ENCODE results near the gene KIRREL1. TPM values are rescaled to one million over a fixed set of nuclear protein-coding genes. Genes with fewer than 3 reads are reported as not detected.
"Not testable (repeated sequence)": the region's sequence is repeated elsewhere in the genome, so short reads cannot be mapped to it uniquely, and the experiment has no call there.

The KIRREL1 gene
- total RNA-seq, 1 donor from 2014 or later: 10.9 TPM

GRCh38 chr1:158116311-158117167, 123.1 kb downstream of the KIRREL1 start:
- intact Hi-C loops (cut with DNase I): loop anchor here (10.0 kb wide), 1 partner anchor 122 kb away; the partner anchor contains the start of gene KIRREL1
- DNase-seq (ENCODE audit: low spot score): no peak

- DNase-seq (ENCODE audit: low spot score): no peak
- intact Hi-C loops (cut with DNase I): loop anchor here (10.0 kb wide), 1 partner anchor 123 kb away; the partner anchor contains the start of gene KIRREL1
Measured at GRCh38 chr1:158117854-158118704, 124.6 kb downstream of the KIRREL1 start.

- DNase-seq (ENCODE audit: low spot score): no peak
- intact Hi-C loops (cut with DNase I): loop anchor here (10.0 kb wide), 1 partner anchor 124 kb away; the partner anchor contains the start of gene KIRREL1
Measured at GRCh38 chr1:158118713-158119402, 125.4 kb downstream of the KIRREL1 start.

GRCh38 chr1:158119976-158120653, 126.7 kb downstream of the KIRREL1 start:
- no peak for DNase-seq (ENCODE audit: low spot score)
- intact Hi-C loops (cut with DNase I): loop anchor here (5.0 to 10.0 kb wide), 3 partner anchors 33 to 543 kb away; partner anchors contain the start of gene KIRREL1

GRCh38 chr1:158121604-158122254, 128.3 kb downstream of the KIRREL1 start:
- intact Hi-C loops (cut with DNase I): loop anchor here (5.0 kb wide), 2 partner anchors 34 to 544 kb away; no protein-coding TSS in a partner anchor

GRCh38 chr1:158122833-158123388, 129.5 kb downstream of the KIRREL1 start:
- DNase-seq (ENCODE audit: low spot score): no peak
- intact Hi-C loops (cut with DNase I): loop anchor here (5.0 kb wide), 2 partner anchors 36 to 546 kb away; no protein-coding TSS in a partner anchor

More at GRCh38 chr1:158121604-158122254, 128.3 kb downstream of the KIRREL1 start:
- no peak for DNase-seq (ENCODE audit: low spot score)

GRCh38 chr1:158124034-158124433, 130.6 kb downstream of the KIRREL1 start:
- intact Hi-C loops (cut with DNase I): loop anchor here (1.0 to 5.0 kb wide), 3 partner anchors 37 to 547 kb away; no protein-coding TSS in a partner anchor

GRCh38 chr1:158124999-158125398, 131.6 kb downstream of the KIRREL1 start:
- DNase-seq (ENCODE audit: low spot score): peak; percentile 85
- intact Hi-C loops (cut with DNase I): loop anchor here (1.0 to 5.0 kb wide), 3 partner anchors 38 to 548 kb away; no protein-coding TSS in a partner anchor

More at GRCh38 chr1:158124034-158124433, 130.6 kb downstream of the KIRREL1 start:
- DNase-seq (ENCODE audit: low spot score): no peak

GRCh38 chr1:158126425-158126824, 133.0 kb downstream of the KIRREL1 start:
- DNase-seq (ENCODE audit: low spot score): no peak
- intact Hi-C loops (cut with DNase I): no loop called here

- intact Hi-C loops (cut with DNase I): not testable (repeated sequence)
Measured at GRCh38 chr1:158128531-158128930, 135.1 kb downstream of the KIRREL1 start.

GRCh38 chr1:158131217-158131616, 137.8 kb downstream of the KIRREL1 start:
- intact Hi-C loops (cut with DNase I): no loop called here
- no peak for DNase-seq (ENCODE audit: low spot score)

More at GRCh38 chr1:158128531-158128930, 135.1 kb downstream of the KIRREL1 start:
- not testable (repeated sequence) for DNase-seq (ENCODE audit: low spot score)

GRCh38 chr1:158140764-158141192, 147.3 kb downstream of the KIRREL1 start:
- DNase-seq (ENCODE audit: low spot score): no peak
- intact Hi-C loops (cut with DNase I): no loop called here

- DNase-seq (ENCODE audit: low spot score): no peak
- intact Hi-C loops (cut with DNase I): loop anchor here (5.0 kb wide), 2 partner anchors 37 to 862 kb away; partner anchors contain the start of genes CD1D and IFI16
Measured at GRCh38 chr1:158145173-158145719, 151.8 kb downstream of the KIRREL1 start.

GRCh38 chr1:158146165-158146564, 152.7 kb downstream of the KIRREL1 start:
- intact Hi-C loops (cut with DNase I): loop anchor here (5.0 kb wide), 2 partner anchors 36 to 861 kb away; partner anchors contain the start of genes CD1D and IFI16
- DNase-seq (ENCODE audit: low spot score): no peak

GRCh38 chr1:158146739-158147138, 153.3 kb downstream of the KIRREL1 start:
- no peak for DNase-seq (ENCODE audit: low spot score)
- intact Hi-C loops (cut with DNase I): loop anchor here (5.0 kb wide), 2 partner anchors 36 to 861 kb away; partner anchors contain the start of genes CD1D and IFI16

- intact Hi-C loops (cut with DNase I): loop anchor here (5.0 kb wide), 2 partner anchors 35 to 860 kb away; partner anchors contain the start of genes CD1D and IFI16
- DNase-seq (ENCODE audit: low spot score): no peak
Measured at GRCh38 chr1:158147401-158147800, 154.0 kb downstream of the KIRREL1 start.

- no peak for DNase-seq (ENCODE audit: low spot score)
- intact Hi-C loops (cut with DNase I): loop anchor here (5.0 kb wide), 2 partner anchors 34 to 859 kb away; partner anchors contain the start of genes CD1D and IFI16
Measured at GRCh38 chr1:158147869-158148268, 154.4 kb downstream of the KIRREL1 start.
